Activated CD8-positive, alpha-beta T cell treated with anti-CD3 and anti-CD28 coated beads for 36 hours (primary cell): Measurements from ENCODE around the gene MNX1. TPM values are rescaled to one million over a fixed set of nuclear protein-coding genes. Genes with fewer than 3 reads are reported as not detected.

Source experiments
- ATAC-seq: fragments of 200-7000 bp; cut with Tn5 transposase; one replicate; pipeline ENCODE4 v1.10.0; 2021; ENCODE audit warnings: mild to moderate bottlenecking, moderate library complexity
- CTCF ChIA-PET: fragments of 350-600 bp; sonication (Branson Sonifier 250); formaldehyde crosslinking; loops from one replicate; lab custom pipeline; 2021; ENCODE audit warnings: antibody characterized with exemption; lab: Charles Lee
- POLR2A ChIA-PET: fragments of 350-600 bp; sonication (Branson Sonifier 250); formaldehyde crosslinking; loops from one replicate; lab custom pipeline; 2021; ENCODE audit warnings: antibody characterized with exemption; lab: Charles Lee
- DNase-seq: peaks from one replicate; pipeline ENCODE4 v3.0.0-alpha.2; 2020
- H3K27ac Mint-ChIP-seq: one replicate; pipeline ENCODE4 v1.8.0; 2021; ENCODE audit warnings: mild to moderate bottlenecking, mixed read lengths
- H3K27me3 Mint-ChIP-seq: one replicate; pipeline ENCODE4 v1.8.0; 2021; ENCODE audit warnings: mixed read lengths
- H3K36me3 Mint-ChIP-seq: one replicate; pipeline ENCODE4 v1.8.0; 2021; ENCODE audit warnings: low read depth, mixed read lengths
- H3K4me1 Mint-ChIP-seq: one replicate; pipeline ENCODE4 v1.8.0; 2021; ENCODE audit warnings: low read depth, mixed read lengths
- H3K4me3 Mint-ChIP-seq: one replicate; pipeline ENCODE4 v1.8.0; 2021; ENCODE audit warnings: mild to moderate bottlenecking, moderate library complexity, mixed read lengths
- H3K9me3 Mint-ChIP-seq: one replicate; pipeline ENCODE4 v1.8.0; 2021; ENCODE audit warnings: mixed read lengths
- CTCF ChIP-seq: fragments of 200-600 bp; IDR thresholded peaks from one replicate; pipeline ENCODE4 v1.8.0; 2022; ENCODE audit warnings: antibody characterized with exemption, mild to moderate bottlenecking
- intact Hi-C: fragments of 100-400 bp; cut with micrococcal nuclease; formaldehyde crosslinking; loops from one replicate; pipeline ENCODE4 v1.10.0; 2022
- total RNA-seq, 2 experiments: library from RNA; stranded (reverse); gene quantifications; one replicate each; pipeline ENCODE4 v1.2.3, GENCODE V29; 2021

The MNX1 gene
- total RNA-seq, 2 experiments from 2014 or later: not detected

- Mint-ChIP-seq H3K27me3 (peaks cover 63% of the 10 kb centered on the region), H3K4me1 (no peaks in the 10 kb centered on the region), H3K27ac (no peak overlapping the region), H3K4me3 (no peak overlapping the region), H3K9me3 (no peaks in the 10 kb centered on the region), H3K36me3 (no peaks in the 10 kb centered on the region)
- ATAC-seq (no peak), DNase-seq (no peak)
- ChIA-PET POLR2A (no interaction called here), CTCF (interaction anchor here (1.6 kb wide), 1 partner anchor 14 kb away, joined by 3 read pairs; no protein-coding TSS in a partner anchor)
- intact Hi-C loops: no loop called here
- TF ChIP-seq CTCF: no peak
Measured at GRCh38 chr7:157028199-157028903, 17.9 kb upstream of the MNX1 start.

- DNase-seq (no peak), ATAC-seq (no peak)
- ChIA-PET POLR2A (no interaction called here), CTCF (interaction anchor here (1.6 kb wide), 1 partner anchor 14 kb away, joined by 3 read pairs; no protein-coding TSS in a partner anchor)
- no peaks in the 10 kb centered on the region for H3K9me3 Mint-ChIP-seq
- no peak for TF ChIP-seq CTCF
- no peaks in the 10 kb centered on the region for H3K36me3 Mint-ChIP-seq
- peaks cover 70% of the 10 kb centered on the region for H3K27me3 Mint-ChIP-seq
- H3K4me3 Mint-ChIP-seq: no peak overlapping the region
- H3K4me1 Mint-ChIP-seq: no peaks in the 10 kb centered on the region
- intact Hi-C loops: no loop called here
- no peak overlapping the region for H3K27ac Mint-ChIP-seq
Measured at GRCh38 chr7:157027568-157028198, 17.2 kb upstream of the MNX1 start.

- ChIA-PET POLR2A (no interaction called here), CTCF (no interaction called here)
- H3K27ac Mint-ChIP-seq: no peak overlapping the region
Measured at GRCh38 chr7:157024716-157025115, 14.3 kb upstream of the MNX1 start.

GRCh38 chr7:157023589-157023905 is 13.1 kb upstream of the MNX1 start:
- H3K27ac Mint-ChIP-seq: no peak overlapping the region
- ATAC-seq (no peak), DNase-seq (no peak)
- H3K27me3 Mint-ChIP-seq: peaks cover 77% of the 10 kb centered on the region
- no peaks in the 10 kb centered on the region for H3K36me3 Mint-ChIP-seq
- ChIA-PET CTCF (no interaction called here), POLR2A (interaction anchor here (0.9 kb wide), 1 partner anchor 8 kb away, joined by 3 read pairs; no protein-coding TSS in a partner anchor)
- TF ChIP-seq CTCF: no peak
- H3K4me3 Mint-ChIP-seq: no peak overlapping the region
- H3K4me1 Mint-ChIP-seq: peaks cover 5% of the 10 kb centered on the region
- intact Hi-C loops: no loop called here
- H3K9me3 Mint-ChIP-seq: no peaks in the 10 kb centered on the region

More at GRCh38 chr7:157024716-157025115, 14.3 kb upstream of the MNX1 start:
- no peak for TF ChIP-seq CTCF
- intact Hi-C loops: no loop called here
- no peak for DNase-seq
- peaks cover 77% of the 10 kb centered on the region for H3K27me3 Mint-ChIP-seq
- no peaks in the 10 kb centered on the region for H3K4me1 Mint-ChIP-seq
- H3K9me3 Mint-ChIP-seq: no peaks in the 10 kb centered on the region
- no peaks in the 10 kb centered on the region for H3K36me3 Mint-ChIP-seq
- no peak overlapping the region for H3K4me3 Mint-ChIP-seq
- ATAC-seq: no peak
